Ramos (cell line): ENCODE data around the gene GOLGA8A.
"Not testable (repeated sequence)": the region's sequence is repeated elsewhere in the genome, so short reads cannot be mapped to it uniquely, and the experiment has no call there.

Source experiments
- in situ Hi-C: fragments of 300-500 bp; cut with MboI; formaldehyde crosslinking; loops from one replicate; pipeline ENCODE4 v1.14.3; 2022; ENCODE audit warnings: low sequenced_read_pairs; ENCODE audit not compliant: unreplicated experiment

Gene GOLGA8A

GRCh38 chr15:34420953-34421352, 16.7 kb downstream of the GOLGA8A start:
- in situ Hi-C loops = not testable (repeated sequence)

DNA sequence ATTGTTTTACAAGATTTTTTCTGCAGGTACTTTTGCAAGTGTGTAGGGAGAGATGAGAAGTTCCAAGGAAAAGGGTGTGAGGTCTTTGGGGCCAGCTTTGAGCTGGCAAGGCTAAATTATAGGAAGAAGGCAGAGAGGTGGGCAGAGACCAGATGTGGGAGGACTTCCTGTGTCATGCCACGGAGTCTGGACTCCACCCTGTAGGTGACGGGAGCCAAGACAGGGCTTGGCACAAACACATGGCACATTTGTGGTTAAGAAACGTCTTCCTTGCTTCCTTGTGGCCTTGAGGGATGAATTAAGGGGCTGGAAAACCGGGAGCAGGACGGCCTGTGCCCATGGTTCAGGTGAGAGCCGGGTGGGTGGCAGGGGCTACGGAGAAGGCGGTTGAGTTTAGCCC, 19.2 kb downstream of the GOLGA8A start:
- in situ Hi-C loops = not testable (repeated sequence)

DNA sequence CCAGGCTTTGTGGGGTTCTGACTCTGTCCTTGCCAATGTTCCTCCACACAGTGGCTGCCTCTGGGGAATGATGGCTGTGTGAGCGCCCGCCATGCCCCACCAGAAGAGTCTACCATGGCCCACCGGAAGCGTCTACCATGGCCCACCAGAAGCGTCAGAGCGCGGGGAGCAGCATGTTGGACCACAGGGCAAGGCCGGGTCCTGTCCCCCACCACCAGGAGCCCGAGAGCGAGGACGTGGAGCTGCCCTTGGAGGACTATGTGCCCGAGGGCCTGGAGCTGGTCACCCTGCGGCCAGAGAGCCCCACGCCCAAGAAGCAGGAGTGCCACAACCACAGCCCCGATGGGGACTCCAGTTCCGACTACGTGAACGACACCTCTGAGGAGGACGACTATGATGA, 28.1 kb downstream of the GOLGA8A start:
- in situ Hi-C loops = not testable (repeated sequence)

DNA sequence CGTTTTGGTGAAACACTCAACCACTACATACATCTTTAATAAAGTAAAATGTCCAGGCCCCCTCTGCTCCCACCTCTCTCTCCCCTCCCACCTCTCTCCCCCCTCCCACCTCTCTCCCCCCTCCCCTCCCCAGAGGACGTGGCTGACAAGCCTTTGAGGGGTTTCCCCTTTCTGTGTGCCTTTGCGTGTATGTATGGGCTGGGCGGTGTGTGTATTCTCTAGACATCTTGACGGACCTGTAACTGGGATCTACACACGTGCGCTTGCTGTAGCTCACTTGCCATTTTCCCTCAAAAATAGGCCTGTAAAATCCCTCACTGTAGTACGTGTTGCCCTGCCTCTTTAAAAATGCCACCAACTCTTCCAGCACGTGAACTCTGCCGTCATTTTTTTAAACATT, 28.6 kb downstream of the GOLGA8A start:
- in situ Hi-C loops = not testable (repeated sequence)

- in situ Hi-C loops = not testable (repeated sequence)
Observed at GRCh38 chr15:34403899-34404298, 33.7 kb downstream of the GOLGA8A start.

GRCh38 chr15:34403160-34403598, 34.4 kb downstream of the GOLGA8A start:
- in situ Hi-C loops = not testable (repeated sequence)

- in situ Hi-C loops = not testable (repeated sequence)
Observed at GRCh38 chr15:34397637-34398259, 39.9 kb downstream of the GOLGA8A start.

- in situ Hi-C loops = not testable (repeated sequence)
Observed at GRCh38 chr15:34392981-34393380, 44.6 kb downstream of the GOLGA8A start.

GRCh38 chr15:34389594-34390086, 48.0 kb downstream of the GOLGA8A start:
- in situ Hi-C loops = not testable (repeated sequence)
